ENCODE data around the gene NUF2.

DNA sequence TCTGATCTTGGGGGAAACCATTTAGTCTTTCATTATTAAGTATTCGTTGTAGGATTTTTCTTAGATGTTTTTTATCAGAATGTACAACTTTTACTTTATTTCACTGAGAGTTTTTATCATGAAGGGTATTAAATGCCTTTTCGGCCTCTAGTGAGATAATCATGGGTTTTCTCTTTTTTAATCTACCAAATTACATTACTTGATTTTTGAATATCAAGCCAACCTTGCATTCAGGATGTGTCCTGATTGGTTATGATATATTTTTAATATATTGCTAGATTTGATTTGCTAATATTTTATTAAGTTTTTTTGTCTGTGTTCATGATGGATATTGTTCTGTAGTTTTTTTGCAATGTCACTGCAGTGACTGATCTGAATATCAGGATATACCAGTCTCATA lies 9.4 kb downstream of the NUF2 start:
- TF ChIP-seq CTCF (IDR thresholded peaks at IDR 0.05) (no peak), POLR2A (IDR thresholded peaks at IDR 0.05) (no peak)
